ENCODE data around the gene ERCC2. TPM values are rescaled to one million over a fixed set of nuclear protein-coding genes. Genes with fewer than 3 reads are reported as not detected.
"Not testable (repeated sequence)": the region's sequence is repeated elsewhere in the genome, so short reads cannot be mapped to it uniquely, and the experiment has no call there.

ERCC2 gene
- total and polyA plus RNA-seq, 4 donors = 3.3 to 8.7 (median 8.2) TPM

- peaks cover 6 to 11% (median 8%) of the 10 kb centered on the region in 4 donors for H3K4me1 ChIP-seq (ENCODE audit: control insufficient read depth in 4 of 4, insufficient read depth in 4 of 4, low read length in 3 of 4)
- 71% methylated on average over 11 of the region's 11 CpGs for WGBS
- no peaks in the 10 kb centered on the region for H3K9me3 ChIP-seq (ENCODE audit: control insufficient read depth in 4 of 4, low read length in 3 of 4)
- TF ChIP-seq FOXA1 (IDR thresholded peaks at IDR 0.05) (no peak), RAD21 (IDR thresholded peaks at IDR 0.05) (no peak), MAX (IDR thresholded peaks at IDR 0.05) (no peak), SP1 (IDR thresholded peaks at IDR 0.05) (no peak), REST (IDR thresholded peaks at IDR 0.05) (no peak), HNF4A (conservative IDR thresholded peaks at IDR 0.05) (no peak), ZBTB33 (IDR thresholded peaks at IDR 0.05) (no peak), EGR1 (IDR thresholded peaks at IDR 0.05; ENCODE audit: low read depth in 2 of 2) (no peak), JUND (IDR thresholded peaks at IDR 0.05) (no peak), FOXA2 (IDR thresholded peaks at IDR 0.05) (no peak)
- DNase-seq (ENCODE audit: low spot score) = no peak
- no peak overlapping the region for H3K4me3 ChIP-seq (ENCODE audit: low read depth in 1 of 3, low read length in 3 of 3)
- no peaks in the 10 kb centered on the region for H3K27me3 ChIP-seq (ENCODE audit: control insufficient read depth in 4 of 4, insufficient read depth in 4 of 4, low read length in 3 of 4)
- no peaks in the 10 kb centered on the region for H3K36me3 ChIP-seq (ENCODE audit: control insufficient read depth in 4 of 4, insufficient read depth in 3 of 4, low read depth in 1 of 4, low read length in 3 of 4)
- no peak overlapping the region for H3K27ac ChIP-seq (ENCODE audit: low read depth in 1 of 2, low read length in 2 of 2)
- H3K9ac ChIP-seq (ENCODE audit: low read depth in 1 of 2, low read length in 2 of 2) = no peak overlapping the region
Observed at GRCh38 chr19:45336696-45337251, 33.6 kb downstream of the ERCC2 start.

- not testable (repeated sequence) for H3K4me1 ChIP-seq (ENCODE audit: control insufficient read depth in 4 of 4, insufficient read depth in 4 of 4, low read length in 3 of 4); H3K27me3 ChIP-seq (ENCODE audit: control insufficient read depth in 4 of 4, insufficient read depth in 4 of 4, low read length in 3 of 4); H3K9ac ChIP-seq (ENCODE audit: low read depth in 1 of 2, low read length in 2 of 2); H3K9me3 ChIP-seq (ENCODE audit: control insufficient read depth in 4 of 4, low read length in 3 of 4); H3K27ac ChIP-seq (ENCODE audit: low read depth in 1 of 2, low read length in 2 of 2); H3K36me3 ChIP-seq (ENCODE audit: control insufficient read depth in 4 of 4, insufficient read depth in 3 of 4, low read depth in 1 of 4, low read length in 3 of 4); DNase-seq (ENCODE audit: low spot score); H3K4me3 ChIP-seq (ENCODE audit: low read depth in 1 of 3, low read length in 3 of 3)
- WGBS = 90% methylated on average over 4 of the region's 4 CpGs
Observed at GRCh38 chr19:45334881-45335280, 35.5 kb downstream of the ERCC2 start.

GRCh38 chr19:45333609-45334303 is 36.6 kb downstream of the ERCC2 start:
- Histone ChIP-seq H3K27ac (ENCODE audit: low read depth in 1 of 2, low read length in 2 of 2) (no peak overlapping the region), H3K27me3 (ENCODE audit: control insufficient read depth in 4 of 4, insufficient read depth in 4 of 4, low read length in 3 of 4) (no peaks in the 10 kb centered on the region), H3K9ac (ENCODE audit: low read depth in 1 of 2, low read length in 2 of 2) (no peak overlapping the region), H3K4me3 (ENCODE audit: low read depth in 1 of 3, low read length in 3 of 3) (no peak overlapping the region), H3K4me1 (ENCODE audit: control insufficient read depth in 4 of 4, insufficient read depth in 4 of 4, low read length in 3 of 4) (peaks cover 0 to 5% (median 4%) of the 10 kb centered on the region in 4 donors), H3K9me3 (ENCODE audit: control insufficient read depth in 4 of 4, low read length in 3 of 4) (no peaks in the 10 kb centered on the region), H3K36me3 (ENCODE audit: control insufficient read depth in 4 of 4, insufficient read depth in 3 of 4, low read depth in 1 of 4, low read length in 3 of 4) (no peaks in the 10 kb centered on the region)
- no peak for DNase-seq (ENCODE audit: low spot score)
- whole genome bisulfite sequencing = 85% methylated on average over 10 of the region's 10 CpGs
- no peak for TF ChIP-seq SP1 (IDR thresholded peaks at IDR 0.05)
- no peak for TF ChIP-seq ZBTB33 (IDR thresholded peaks at IDR 0.05)
- TF ChIP-seq JUND (IDR thresholded peaks at IDR 0.05) = no peak
- no peak for TF ChIP-seq GABPA (IDR thresholded peaks at IDR 0.05 in 1 of 2, conservative IDR thresholded peaks at IDR 0.05 in 1 of 2)
- TF ChIP-seq TAF1 (conservative IDR thresholded peaks at IDR 0.05) = no peak
- TF ChIP-seq EGR1 (IDR thresholded peaks at IDR 0.05; ENCODE audit: low read depth in 2 of 2) = no peak
- no peak for TF ChIP-seq YY1 (IDR thresholded peaks at IDR 0.05)
- no peak for TF ChIP-seq FOXA1 (IDR thresholded peaks at IDR 0.05)
- TF ChIP-seq RAD21 (IDR thresholded peaks at IDR 0.05) = no peak
- no peak for TF ChIP-seq FOXA2 (IDR thresholded peaks at IDR 0.05)
- TF ChIP-seq CTCF (IDR thresholded peaks at IDR 0.05; ENCODE audit: low read depth, low read length, missing input control) = no peak

Data from liver (tissue), 9 donors.